Measurements from ENCODE around the gene ADGRB3.

DNA sequence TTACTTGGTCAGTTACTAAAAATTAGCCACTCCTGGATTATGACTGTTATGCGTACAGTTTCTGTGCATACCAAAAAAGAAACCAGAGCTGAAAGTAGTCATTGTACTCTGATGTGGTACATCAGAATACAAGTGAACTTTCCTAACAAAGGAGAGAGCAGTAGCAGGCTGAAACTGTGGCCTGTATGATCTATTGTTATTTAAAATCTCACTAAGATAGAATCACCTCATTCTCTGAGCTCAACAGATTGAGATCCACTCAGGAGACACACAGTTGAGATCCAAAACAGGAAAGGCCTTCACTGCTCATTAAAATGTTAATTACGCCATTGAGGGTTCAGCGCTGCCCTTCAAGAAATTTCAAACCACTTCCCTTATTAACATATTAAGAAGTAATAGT lies 585.3 kb downstream of the ADGRB3 start:
- TF ChIP-seq EZH2 (IDR thresholded peaks at IDR 0.05; ENCODE audit: borderline replicate concordance, low read depth, low read length, severe bottlenecking) = no peak
- TF ChIP-seq, protein P1, sequence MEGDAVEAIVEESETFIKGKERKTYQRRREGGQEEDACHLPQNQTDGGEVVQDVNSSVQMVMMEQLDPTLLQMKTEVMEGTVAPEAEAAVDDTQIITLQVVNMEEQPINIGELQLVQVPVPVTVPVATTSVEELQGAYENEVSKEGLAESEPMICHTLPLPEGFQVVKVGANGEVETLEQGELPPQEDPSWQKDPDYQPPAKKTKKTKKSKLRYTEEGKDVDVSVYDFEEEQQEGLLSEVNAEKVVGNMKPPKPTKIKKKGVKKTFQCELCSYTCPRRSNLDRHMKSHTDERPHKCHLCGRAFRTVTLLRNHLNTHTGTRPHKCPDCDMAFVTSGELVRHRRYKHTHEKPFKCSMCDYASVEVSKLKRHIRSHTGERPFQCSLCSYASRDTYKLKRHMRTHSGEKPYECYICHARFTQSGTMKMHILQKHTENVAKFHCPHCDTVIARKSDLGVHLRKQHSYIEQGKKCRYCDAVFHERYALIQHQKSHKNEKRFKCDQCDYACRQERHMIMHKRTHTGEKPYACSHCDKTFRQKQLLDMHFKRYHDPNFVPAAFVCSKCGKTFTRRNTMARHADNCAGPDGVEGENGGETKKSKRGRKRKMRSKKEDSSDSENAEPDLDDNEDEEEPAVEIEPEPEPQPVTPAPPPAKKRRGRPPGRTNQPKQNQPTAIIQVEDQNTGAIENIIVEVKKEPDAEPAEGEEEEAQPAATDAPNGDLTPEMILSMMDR (IDR thresholded peaks at IDR 0.05; ENCODE audit: extremely low read depth in 1 of 2, insufficient read depth in 1 of 2, low read depth in 1 of 2, low read length in 2 of 2) = no peak
- TF ChIP-seq POLR2A (IDR thresholded peaks at IDR 0.05; ENCODE audit: low read depth, low read length) = no peak
- no peak for TF ChIP-seq POLR2AphosphoS5 (IDR thresholded peaks at IDR 0.05; ENCODE audit: insufficient read depth, low read depth, low read length)
- TF ChIP-seq, protein P2, sequence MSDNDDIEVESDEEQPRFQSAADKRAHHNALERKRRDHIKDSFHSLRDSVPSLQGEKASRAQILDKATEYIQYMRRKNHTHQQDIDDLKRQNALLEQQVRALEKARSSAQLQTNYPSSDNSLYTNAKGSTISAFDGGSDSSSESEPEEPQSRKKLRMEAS (IDR thresholded peaks at IDR 0.05; ENCODE audit: insufficient read depth, insufficient read length) = no peak
- no peak for TF ChIP-seq FOS (IDR thresholded peaks at IDR 0.05; ENCODE audit: borderline replicate concordance, insufficient read depth, low read length)
- TF ChIP-seq MYC (IDR thresholded peaks at IDR 0.05; ENCODE audit: low read depth, low read length) = no peak
- no peak for TF ChIP-seq JUN (IDR thresholded peaks at IDR 0.05; ENCODE audit: borderline replicate concordance, insufficient read depth, insufficient read length, low read depth)
- TF ChIP-seq GATA2 (IDR thresholded peaks at IDR 0.05; ENCODE audit: insufficient read depth, insufficient read length, low read depth, low read length) = no peak
